NB4 (cell line): ENCODE measurements around the gene REL.

Experiments used
- DNase-seq: peaks from one replicate; pipeline ENCODE4 v3.0.0; 2010; ENCODE audit warnings: low read depth
- H3K4me3 ChIP-seq: one replicate; pipeline ENCODE4 v1.5.1; 2011; ENCODE audit warnings: mild to moderate bottlenecking, low read depth, low read length, moderate library complexity
- CTCF ChIP-seq: IDR thresholded peaks from one replicate; pipeline ENCODE4 v1.5.1; 2012; ENCODE audit warnings: low read depth, low read length
- MAX ChIP-seq: IDR thresholded peaks from 2 replicates; pipeline ENCODE4 v1.6.1; 2011; ENCODE audit warnings: low read depth, low read length
- MYC ChIP-seq: IDR thresholded peaks from 2 replicates; pipeline ENCODE4 v1.6.1; 2011; ENCODE audit warnings: low read depth, low read length
- POLR2A ChIP-seq: IDR thresholded peaks from 2 replicates; pipeline ENCODE4 v1.6.1; 2011; ENCODE audit warnings: mild to moderate bottlenecking; ENCODE audit not compliant: insufficient read length; ENCODE audit errors: extremely low read depth

REL gene

GRCh38 chr2:60958800-60959199 is 77.4 kb downstream of the REL start:
- DNase-seq, result no peak
- TF ChIP-seq POLR2A (no peak), MAX (no peak), CTCF (no peak), MYC (no peak)
- no peak overlapping the region for H3K4me3 ChIP-seq

- TF ChIP-seq CTCF (no peak), MYC (no peak), MAX (no peak), POLR2A (no peak)
- no peak for DNase-seq
- no peak overlapping the region for H3K4me3 ChIP-seq
These were observed 78.1 kb downstream of the REL start for GRCh38 chr2:60959501-60959900.

GRCh38 chr2:60960706-60961105 is 79.3 kb downstream of the REL start:
- H3K4me3 ChIP-seq, result no peak overlapping the region
- TF ChIP-seq MYC (no peak), CTCF (no peak), POLR2A (no peak)
- no peak for DNase-seq

- H3K4me3 ChIP-seq, result no peak overlapping the region
- peak; percentile 68 for DNase-seq
- no peak for TF ChIP-seq CTCF
- TF ChIP-seq POLR2A, result no peak
- no peak for TF ChIP-seq MYC
- TF ChIP-seq MAX, result no peak
These were observed 80.1 kb downstream of the REL start for GRCh38 chr2:60961457-60961856.

GRCh38 chr2:60962528-60962927 is 81.2 kb downstream of the REL start:
- TF ChIP-seq POLR2A, result no peak
- no peak for TF ChIP-seq CTCF
- no peak for TF ChIP-seq MYC
- no peak for TF ChIP-seq MAX
- no peak for DNase-seq
- no peak overlapping the region for H3K4me3 ChIP-seq

- no peak for TF ChIP-seq CTCF
- no peak for TF ChIP-seq POLR2A
- TF ChIP-seq MYC, result no peak
- TF ChIP-seq MAX, result no peak
- no peak overlapping the region for H3K4me3 ChIP-seq
- DNase-seq, result no peak
These were observed 81.8 kb downstream of the REL start for GRCh38 chr2:60963190-60963589.
